Inferior parietal cortex (tissue), 1 donor: Measurements from ENCODE around the gene TXNL4B.
"Not testable (repeated sequence)": the region's sequence is repeated elsewhere in the genome, so short reads cannot be mapped to it uniquely, and the experiment has no call there.

ENCODE experiments used
- DNase-seq: peaks from one replicate; pipeline ENCODE4 v3.0.0-alpha.2; 2016; ENCODE audit errors: extremely low spot score

Gene TXNL4B

GRCh38 chr16:72112452-72112792 is 19.0 kb upstream of the TXNL4B start:
- no peak for DNase-seq

GRCh38 chr16:72111657-72112451 is 18.4 kb upstream of the TXNL4B start:
- DNase-seq = no peak

GRCh38 chr16:72110662-72111615 is 17.5 kb upstream of the TXNL4B start:
- no peak for DNase-seq

- no peak for DNase-seq
Measured at GRCh38 chr16:72109966-72110530, 16.6 kb upstream of the TXNL4B start.

GRCh38 chr16:72109300-72109699 is 15.9 kb upstream of the TXNL4B start:
- no peak for DNase-seq

GRCh38 chr16:72108353-72109102 is 15.1 kb upstream of the TXNL4B start:
- DNase-seq = no peak

- DNase-seq = no peak
Measured at GRCh38 chr16:72107371-72107770, 14.0 kb upstream of the TXNL4B start.

GRCh38 chr16:72105978-72106377 is 12.6 kb upstream of the TXNL4B start:
- no peak for DNase-seq

- DNase-seq = no peak
Measured at GRCh38 chr16:72104905-72105304, 11.5 kb upstream of the TXNL4B start.

GRCh38 chr16:72101195-72101594 is 7.8 kb upstream of the TXNL4B start:
- no peak for DNase-seq

- DNase-seq = peak; percentile 65
Measured at GRCh38 chr16:72099377-72099818, 6.0 kb upstream of the TXNL4B start.

GRCh38 chr16:72098936-72099335 is 5.5 kb upstream of the TXNL4B start:
- no peak for DNase-seq

GRCh38 chr16:72094266-72094610 is 818 bp upstream of the TXNL4B start:
- DNase-seq = no peak

GRCh38 chr16:72092832-72093447 is 480 bp downstream of the TXNL4B start:
- peak; percentile 5 for DNase-seq

GRCh38 chr16:72091217-72091616 is 2.2 kb downstream of the TXNL4B start:
- no peak for DNase-seq

GRCh38 chr16:72085002-72085401 is 8.4 kb downstream of the TXNL4B start:
- DNase-seq = no peak

GRCh38 chr16:72084445-72084844 is 9.0 kb downstream of the TXNL4B start:
- no peak for DNase-seq

- no peak for DNase-seq
Measured at GRCh38 chr16:72083778-72084404, 9.5 kb downstream of the TXNL4B start.

GRCh38 chr16:72076991-72077706 is 16.3 kb downstream of the TXNL4B start:
- DNase-seq = not testable (repeated sequence)

GRCh38 chr16:72075067-72075466 is 18.4 kb downstream of the TXNL4B start:
- not testable (repeated sequence) for DNase-seq
